22Rv1 (cell line): ENCODE measurements around the gene COL25A1.

Source experiments
- CTCF ChIP-seq: fragments of 450-650 bp; IDR thresholded peaks from 2 replicates; pipeline ENCODE4 v1.5.1; 2017; ENCODE audit warnings: mild to moderate bottlenecking
- ZFX ChIP-seq: fragments of 450-650 bp; IDR thresholded peaks from 2 replicates; pipeline ENCODE4 v1.6.1; 2017; ENCODE audit warnings: antibody characterized with exemption, borderline replicate concordance

DNA sequence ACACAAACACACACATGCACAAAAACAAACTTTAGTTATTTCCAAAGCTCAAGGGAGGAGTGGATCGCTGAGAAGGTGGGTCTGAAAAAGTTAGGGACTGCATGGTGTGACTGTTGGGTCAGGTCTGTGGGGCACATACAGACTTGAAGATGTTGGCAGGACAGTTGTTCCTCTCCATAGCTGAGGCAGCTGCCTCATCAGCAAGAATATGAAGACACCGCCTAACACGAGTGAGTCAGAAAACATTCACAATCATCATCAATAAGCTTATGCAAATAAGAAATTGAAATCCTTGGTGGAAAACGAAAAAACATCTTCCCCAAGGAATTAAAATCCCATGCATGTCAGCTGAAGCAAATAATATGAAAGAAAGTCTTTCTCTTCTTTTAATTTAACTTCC lies 148.0 kb downstream of the COL25A1 start:
- TF ChIP-seq CTCF (no peak), ZFX (no peak)
